ENCODE results near the gene MMRN2.

DNA sequence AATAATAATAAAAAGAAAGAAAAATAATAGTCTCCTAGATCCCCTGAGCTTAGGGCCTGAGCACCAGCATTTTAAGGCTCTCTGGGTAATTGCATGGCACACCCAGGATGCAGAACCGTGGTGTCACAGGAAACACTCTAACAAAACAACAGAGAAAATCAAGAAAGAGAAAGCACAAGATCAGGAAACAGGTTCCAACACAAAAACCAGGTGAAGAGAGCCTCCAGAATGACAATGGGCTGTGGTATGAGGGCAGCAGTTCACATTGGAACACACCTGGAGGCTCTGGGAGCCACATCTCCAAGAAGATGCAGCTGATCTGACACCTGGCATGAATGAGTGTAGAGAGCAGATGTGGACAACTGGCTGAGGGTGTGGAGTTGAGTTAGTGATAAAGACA is 7.1 kb downstream of the MMRN2 start:
- TF ChIP-seq POLR2A (IDR thresholded peaks at IDR 0.05): no peak
- TF ChIP-seq, protein P1, sequence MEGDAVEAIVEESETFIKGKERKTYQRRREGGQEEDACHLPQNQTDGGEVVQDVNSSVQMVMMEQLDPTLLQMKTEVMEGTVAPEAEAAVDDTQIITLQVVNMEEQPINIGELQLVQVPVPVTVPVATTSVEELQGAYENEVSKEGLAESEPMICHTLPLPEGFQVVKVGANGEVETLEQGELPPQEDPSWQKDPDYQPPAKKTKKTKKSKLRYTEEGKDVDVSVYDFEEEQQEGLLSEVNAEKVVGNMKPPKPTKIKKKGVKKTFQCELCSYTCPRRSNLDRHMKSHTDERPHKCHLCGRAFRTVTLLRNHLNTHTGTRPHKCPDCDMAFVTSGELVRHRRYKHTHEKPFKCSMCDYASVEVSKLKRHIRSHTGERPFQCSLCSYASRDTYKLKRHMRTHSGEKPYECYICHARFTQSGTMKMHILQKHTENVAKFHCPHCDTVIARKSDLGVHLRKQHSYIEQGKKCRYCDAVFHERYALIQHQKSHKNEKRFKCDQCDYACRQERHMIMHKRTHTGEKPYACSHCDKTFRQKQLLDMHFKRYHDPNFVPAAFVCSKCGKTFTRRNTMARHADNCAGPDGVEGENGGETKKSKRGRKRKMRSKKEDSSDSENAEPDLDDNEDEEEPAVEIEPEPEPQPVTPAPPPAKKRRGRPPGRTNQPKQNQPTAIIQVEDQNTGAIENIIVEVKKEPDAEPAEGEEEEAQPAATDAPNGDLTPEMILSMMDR (IDR thresholded peaks at IDR 0.05): no peak

Measured in thyroid gland (tissue), 4 donors.